ENCODE data around the gene PLAAT3.
"Not testable (repeated sequence)": the region's sequence is repeated elsewhere in the genome, so short reads cannot be mapped to it uniquely, and the experiment has no call there.

PLAAT3 gene

GRCh38 chr11:63609536-63609935 is 4.7 kb downstream of the PLAAT3 start:
- DNase-seq (ENCODE audit: low read depth in 3 of 3): no peak

DNA sequence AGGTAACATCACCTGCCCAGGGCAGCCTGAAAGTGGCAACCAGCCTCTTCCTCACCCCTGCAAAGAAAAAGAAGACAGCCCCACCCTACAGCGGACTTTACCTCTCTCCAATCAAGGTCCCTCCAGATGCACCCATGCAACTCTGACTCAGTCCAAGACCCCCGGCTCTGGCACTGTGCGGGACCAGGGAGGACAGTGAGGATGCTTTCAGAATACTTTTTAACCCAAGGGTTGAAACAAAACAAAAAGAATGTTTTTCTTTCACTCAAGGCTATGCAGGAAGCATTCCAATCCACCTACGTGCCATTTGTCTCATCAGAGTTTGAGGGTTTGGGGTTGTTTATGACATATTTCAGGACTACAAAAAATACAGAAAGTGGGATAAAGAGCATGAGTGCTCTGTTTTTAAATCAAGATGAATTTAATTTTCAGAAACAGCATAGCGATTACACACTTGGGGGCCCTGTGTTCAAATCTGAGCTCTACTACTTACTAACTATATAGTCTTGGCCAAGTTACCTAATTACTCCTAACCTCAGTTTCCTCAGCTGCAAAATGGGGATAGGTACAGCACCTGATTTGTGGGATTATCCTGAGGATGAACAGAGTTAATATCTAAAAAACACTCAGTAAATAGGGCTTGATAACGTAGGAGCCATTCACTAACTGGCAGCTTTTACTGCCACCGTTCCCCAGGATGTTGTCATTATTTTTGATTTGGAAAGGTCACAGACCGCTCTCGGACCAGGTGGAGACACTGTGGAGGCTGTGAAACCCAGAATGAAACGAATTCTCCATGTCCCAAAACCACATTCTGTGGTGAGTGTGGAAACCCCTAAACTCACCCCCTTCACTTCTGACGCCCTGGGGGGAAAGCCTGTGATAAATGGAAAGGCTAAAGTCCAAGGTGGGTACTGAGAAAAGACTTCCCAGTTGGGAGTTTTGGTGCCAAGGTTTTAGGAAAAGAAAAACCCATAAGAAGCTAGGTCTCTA is 5.6 kb downstream of the PLAAT3 start:
- DNase-seq (ENCODE audit: low read depth in 3 of 3): no peak

DNA sequence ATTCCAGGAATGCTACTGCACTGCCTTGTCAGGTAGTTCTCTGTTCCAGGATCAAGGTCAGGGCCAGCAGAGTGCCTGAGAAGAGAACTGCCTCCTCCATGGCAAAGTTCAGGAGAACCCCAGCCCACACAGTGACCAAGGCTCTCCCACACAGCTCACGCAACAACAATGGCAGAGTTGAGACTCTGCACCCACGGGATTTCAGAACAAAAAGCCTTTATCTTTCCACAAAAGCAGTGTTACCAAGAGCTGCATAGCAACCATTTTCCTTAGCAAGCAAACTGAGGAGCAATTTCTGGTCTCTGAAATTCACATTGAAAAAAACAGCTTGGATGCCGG is 11.1 kb downstream of the PLAAT3 start:
- no peak for DNase-seq (ENCODE audit: low read depth in 3 of 3)

- DNase-seq (ENCODE audit: low read depth in 3 of 3): not testable (repeated sequence)
These were observed 11.7 kb downstream of the PLAAT3 start for GRCh38 chr11:63602290-63603179.

DNA sequence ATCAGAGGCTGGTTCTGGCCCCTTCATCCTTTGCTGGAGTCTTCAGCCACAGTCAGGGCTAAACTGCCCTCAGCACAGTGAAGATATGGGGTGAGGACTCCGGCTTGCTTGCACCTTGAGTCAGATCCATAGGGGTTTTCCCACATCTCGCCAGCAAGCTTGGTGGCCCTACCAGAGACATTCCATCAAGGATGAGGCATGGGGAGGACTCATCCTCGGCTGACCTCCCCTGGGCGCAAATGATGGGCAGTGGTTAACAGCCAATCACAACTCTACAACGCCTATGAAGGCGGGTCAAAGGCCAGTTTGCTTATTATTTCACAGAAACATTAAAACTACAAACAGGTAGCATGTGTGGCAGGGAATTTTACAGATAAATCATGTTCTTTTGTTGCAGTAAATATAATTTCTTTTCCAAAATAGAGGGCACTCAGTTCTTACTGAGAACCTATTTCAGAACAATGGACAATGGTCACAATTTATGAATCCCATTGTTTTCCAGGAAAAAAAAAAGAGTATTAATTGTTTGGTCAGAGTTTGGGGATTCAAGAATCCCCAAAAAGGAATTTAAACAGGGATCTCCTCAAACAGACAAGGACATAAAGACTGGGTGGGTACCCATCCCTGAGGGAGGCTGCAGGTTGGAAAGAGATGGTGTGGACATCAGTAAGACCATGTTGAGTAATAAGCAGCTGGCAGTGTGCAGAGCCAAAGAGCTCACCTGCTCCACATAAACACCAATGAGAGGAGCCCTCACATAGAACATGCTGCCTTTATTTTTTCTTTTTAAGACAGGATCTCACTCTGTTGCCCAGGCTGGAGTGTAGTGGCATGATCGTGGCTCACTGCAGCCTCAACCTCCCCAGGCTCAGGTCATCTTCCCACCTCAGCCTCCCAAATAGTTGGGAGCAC is 14.8 kb downstream of the PLAAT3 start:
- no peak for DNase-seq (ENCODE audit: low read depth in 3 of 3)

DNA sequence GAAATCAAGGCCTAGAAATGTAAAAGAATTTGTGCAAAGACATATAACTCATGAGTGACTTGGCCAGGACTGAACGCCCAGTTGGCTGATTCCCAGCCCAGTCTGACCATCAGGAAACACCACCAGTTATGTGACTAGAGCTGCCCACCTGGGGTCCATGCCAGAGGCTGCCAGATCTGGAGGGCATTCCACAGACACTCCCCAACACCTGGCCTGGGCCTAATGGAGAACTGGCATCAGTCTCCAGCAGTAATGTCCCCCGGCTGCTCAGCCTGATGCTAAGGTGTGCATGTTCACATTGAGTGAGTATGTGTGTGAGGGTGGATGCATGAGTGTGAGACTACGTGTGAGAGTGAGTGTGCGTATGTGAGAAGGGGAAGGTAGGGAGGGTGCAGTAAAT is 15.7 kb downstream of the PLAAT3 start:
- no peak for DNase-seq (ENCODE audit: low read depth in 3 of 3)

GRCh38 chr11:63595296-63595695 is 18.9 kb downstream of the PLAAT3 start:
- DNase-seq (ENCODE audit: low read depth in 3 of 3): no peak

- DNase-seq (ENCODE audit: low read depth in 3 of 3): no peak
These were observed 21.2 kb downstream of the PLAAT3 start for GRCh38 chr11:63592975-63593395.

- DNase-seq (ENCODE audit: low read depth in 3 of 3): no peak
These were observed 24.0 kb downstream of the PLAAT3 start for GRCh38 chr11:63590024-63590788.

DNA sequence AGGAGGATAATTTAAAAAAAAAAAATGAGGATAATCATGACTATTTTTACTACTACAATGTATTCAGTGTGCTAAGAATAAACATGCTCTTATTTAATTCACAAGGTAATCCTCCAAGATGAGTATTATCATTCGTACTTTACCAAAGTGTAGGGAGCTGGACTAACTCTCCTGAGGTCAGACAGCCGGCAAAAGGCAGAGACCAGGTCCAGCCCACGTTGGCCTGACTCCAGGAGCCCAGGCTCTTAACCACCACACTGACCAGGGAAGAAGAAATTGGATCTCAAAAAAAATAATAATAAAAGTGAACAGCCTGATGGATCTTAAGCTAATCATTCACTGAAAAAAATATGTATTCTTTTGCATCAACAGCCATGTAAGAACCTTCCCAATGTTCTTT is 25.2 kb downstream of the PLAAT3 start:
- no peak for DNase-seq (ENCODE audit: low read depth in 3 of 3)

GRCh38 chr11:63586451-63587166 is 27.6 kb downstream of the PLAAT3 start:
- no peak for DNase-seq (ENCODE audit: low read depth in 3 of 3)

DNA sequence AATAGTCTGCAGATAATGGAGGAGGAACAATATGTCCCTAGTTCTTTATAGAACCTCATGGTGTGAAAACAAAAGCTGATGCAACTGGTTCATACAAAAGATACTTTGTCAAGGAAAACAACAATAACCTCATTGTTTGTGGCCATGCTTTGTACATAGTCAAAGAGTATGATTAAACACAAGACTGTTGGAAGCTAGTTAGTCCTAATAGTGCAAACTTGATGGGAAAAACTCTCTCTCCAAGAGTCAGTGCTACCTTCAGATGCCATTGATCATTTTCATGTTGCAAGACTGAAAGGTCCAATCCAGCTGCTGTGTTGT is 30.9 kb downstream of the PLAAT3 start:
- DNase-seq (ENCODE audit: low read depth in 3 of 3): no peak

DNA sequence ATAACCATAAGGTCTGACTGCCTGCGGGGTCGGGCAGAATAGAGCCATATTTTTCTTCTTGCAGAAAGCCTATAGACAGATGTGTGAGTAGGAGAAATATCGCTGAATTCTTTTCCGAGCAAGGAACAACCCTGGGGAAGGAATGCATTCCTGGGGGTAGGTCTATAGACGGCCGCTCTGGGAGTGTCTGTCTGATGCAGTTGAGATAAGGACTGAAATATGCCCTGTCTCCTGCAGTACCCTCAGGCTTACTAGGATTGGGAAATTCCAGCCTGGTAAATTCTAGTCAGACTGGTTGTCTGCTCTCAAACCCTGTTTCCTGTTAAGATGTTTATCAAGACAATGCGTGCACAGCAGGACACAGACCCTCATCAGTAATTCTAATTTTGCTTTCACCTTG is 33.0 kb downstream of the PLAAT3 start:
- DNase-seq (ENCODE audit: low read depth in 3 of 3): not testable (repeated sequence)

DNA sequence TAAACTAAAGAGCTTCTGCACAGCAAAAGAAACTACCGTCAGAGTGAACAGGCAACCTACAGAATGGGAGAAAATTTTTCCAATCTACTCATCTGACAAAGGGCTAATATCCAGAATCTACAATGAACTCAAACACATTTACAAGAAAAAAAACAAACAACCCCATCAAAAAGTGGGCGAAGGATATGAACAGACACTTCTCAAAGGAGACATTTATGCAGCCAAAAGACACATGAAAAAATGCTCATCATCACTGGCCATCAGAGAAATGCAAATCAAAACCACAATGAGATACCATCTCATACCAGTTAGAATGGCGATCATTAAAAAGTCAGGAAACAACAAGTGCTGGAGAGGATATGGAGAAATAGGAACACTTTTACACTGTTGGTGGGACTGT is 35.4 kb downstream of the PLAAT3 start:
- DNase-seq (ENCODE audit: low read depth in 3 of 3): not testable (repeated sequence)

DNA sequence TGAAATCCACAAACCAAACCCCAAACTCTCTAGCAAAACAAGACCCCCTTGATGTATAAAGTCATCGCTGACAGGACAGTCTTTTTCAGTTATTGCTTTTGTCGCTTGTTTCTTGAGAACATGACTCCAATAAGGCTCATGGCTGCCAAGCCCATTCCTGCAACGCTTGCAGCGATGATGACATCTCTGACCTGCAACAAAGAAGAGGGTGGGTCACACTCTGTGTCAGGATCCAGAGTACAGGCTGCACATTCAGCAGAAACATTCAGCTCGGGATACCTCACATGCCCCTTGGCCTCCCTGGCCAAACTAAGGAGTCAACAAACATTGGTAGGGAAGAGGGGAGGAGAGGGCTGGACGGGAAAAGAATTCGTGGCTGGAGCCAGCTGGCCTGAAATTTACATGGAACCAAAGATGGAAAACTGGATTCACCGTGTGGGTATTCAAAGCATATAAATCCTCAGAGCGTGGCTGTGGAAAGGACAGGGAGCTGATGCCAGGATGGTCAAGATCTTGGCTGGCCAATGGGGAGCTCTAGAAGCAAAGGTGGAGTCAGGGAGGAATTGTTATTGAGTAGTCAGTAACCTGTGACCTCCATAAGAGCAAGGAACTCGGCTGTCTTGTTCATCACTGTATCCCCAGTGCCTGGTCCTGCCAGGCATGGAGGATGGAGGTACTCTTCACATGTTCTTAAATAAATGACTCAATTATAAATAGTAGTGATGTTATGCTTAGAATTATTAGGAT is 39.2 kb downstream of the PLAAT3 start:
- no peak for DNase-seq (ENCODE audit: low read depth in 3 of 3)

DNA sequence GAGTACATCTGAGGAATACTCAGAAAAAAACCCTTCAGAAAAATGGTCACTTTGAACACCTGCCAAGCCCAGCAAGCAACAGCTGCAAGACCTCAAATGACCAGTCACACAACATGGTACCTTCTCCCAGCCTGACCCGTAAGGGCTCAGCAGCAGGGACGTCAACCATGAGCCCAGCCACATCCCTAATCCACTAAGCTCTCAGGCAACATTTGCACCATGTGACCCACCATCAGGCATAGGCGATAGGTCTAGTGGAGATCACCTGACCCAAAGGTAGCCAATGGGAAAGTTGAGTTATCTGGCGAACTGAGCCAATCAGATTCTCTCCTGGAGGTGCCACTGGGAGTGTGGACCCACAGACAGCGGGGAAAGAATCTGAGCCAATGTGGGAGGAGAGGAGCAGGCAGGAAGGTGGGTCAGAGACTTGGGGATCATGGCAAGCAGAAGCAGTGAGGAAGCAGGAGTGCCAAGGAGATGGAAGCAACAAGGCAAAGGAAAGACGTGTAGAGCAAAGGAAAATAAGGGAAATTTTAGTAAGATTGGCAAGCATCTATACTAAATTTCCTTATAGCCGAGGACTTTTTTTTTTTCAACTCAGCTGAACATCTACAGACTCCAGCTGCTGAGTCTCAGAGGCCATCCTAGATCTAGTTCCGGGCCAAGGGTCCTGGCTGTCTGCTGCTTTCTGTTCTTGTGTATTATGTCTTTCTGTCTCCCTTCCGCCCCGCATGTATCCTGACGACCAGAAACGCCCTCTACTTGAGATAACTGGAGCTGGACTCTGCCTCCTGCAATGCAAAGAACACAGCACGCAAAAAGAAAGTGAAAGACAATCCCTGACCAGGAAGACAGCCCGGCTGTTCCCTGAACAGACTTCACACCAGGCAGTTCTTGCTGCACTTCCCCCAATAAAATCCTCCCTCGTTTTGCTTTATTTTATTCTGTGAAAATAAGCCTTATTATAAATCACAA is 40.1 kb downstream of the PLAAT3 start:
- no peak for DNase-seq (ENCODE audit: low read depth in 3 of 3)

- DNase-seq (ENCODE audit: low read depth in 3 of 3): no peak
These were observed 42.1 kb downstream of the PLAAT3 start for GRCh38 chr11:63572026-63572688.

DNA sequence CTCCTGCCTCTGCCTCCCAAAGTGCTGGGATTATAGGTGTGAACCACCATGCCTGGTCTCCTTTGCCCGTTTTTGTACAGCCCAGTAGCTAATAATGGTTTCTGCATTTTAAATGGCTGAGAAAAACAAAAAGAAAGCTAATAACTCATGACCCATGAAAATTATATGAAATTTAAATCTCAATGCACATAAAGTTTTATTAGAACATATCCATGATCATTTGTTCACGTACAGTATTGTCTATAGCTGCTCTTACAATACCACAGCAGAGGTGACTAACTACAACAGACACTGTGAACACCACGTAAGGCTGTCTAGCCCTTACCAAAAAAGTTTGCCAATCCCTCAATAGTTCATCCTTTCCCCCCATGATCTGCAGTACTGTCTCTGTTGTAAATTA is 44.7 kb downstream of the PLAAT3 start:
- DNase-seq (ENCODE audit: low read depth in 3 of 3): no peak
